GM21360 (cell line): ENCODE results near the gene SPANXA1.
"Not testable (repeated sequence)": the region's sequence is repeated elsewhere in the genome, so short reads cannot be mapped to it uniquely, and the experiment has no call there.

Source experiments
- ATAC-seq: cut with Tn5 transposase; IDR thresholded peaks from one replicate; pipeline ENCODE4 v1.9.1; 2021; ENCODE audit warnings: mild to moderate bottlenecking, moderate library complexity; ENCODE audit not compliant: unreplicated experiment

The SPANXA1 gene

GRCh38 chrX:141584638-141585037, at the start of gene SPANXA1:
SPANXA1 (minus strand) TSS chrX:141584738; CDS start chrX:141584678, 60 bp downstream.
- ATAC-seq, result not testable (repeated sequence)

GRCh38 chrX:141632124-141632523, 47.6 kb upstream of the SPANXA1 start:
- no peak for ATAC-seq

GRCh38 chrX:141619336-141619735, 34.8 kb upstream of the SPANXA1 start:
- ATAC-seq, result no peak

- no peak for ATAC-seq
Measured at GRCh38 chrX:141609111-141609510, 24.6 kb upstream of the SPANXA1 start.

GRCh38 chrX:141589408-141589807, 4.9 kb upstream of the SPANXA1 start, which contains the start of gene SPANXA2:
SPANXA2 (plus strand) TSS chrX:141589708; CDS start chrX:141589768, 60 bp downstream.
- not testable (repeated sequence) for ATAC-seq

- ATAC-seq, result not testable (repeated sequence)
Measured at GRCh38 chrX:141542551-141542950, 42.0 kb downstream of the SPANXA1 start.
